Heart left ventricle (tissue), 16 donors: ENCODE results near the gene MED15. TPM values are rescaled to one million over a fixed set of nuclear protein-coding genes. Genes with fewer than 3 reads are reported as not detected.

Experiments
- ATAC-seq, 4 donors: fragments of 200-7000 bp; cut with Tn5 transposase; one replicate each; pipeline ENCODE4 v1.9.1; 2020 to 2022; ENCODE audit warnings: moderate library complexity in 4 of 4, mild to moderate bottlenecking in 3 of 4, moderate number of reproducible peaks in 1 of 4
- DNase-seq, 5 donors: peaks; one replicate each; pipeline ENCODE4 v3.0.0-alpha.2; 2020
- H3K27ac ChIP-seq, 12 donors: fragments of 200-600 bp; sonication (generic) in 4 of 12; one replicate each; pipeline versions ENCODE4 v1.5.0 to v1.8.0; 2016 to 2022; ENCODE audit warnings: mild to moderate bottlenecking in 2 of 12
- H3K27me3 ChIP-seq, 9 donors: fragments of 200-600 bp; sonication (generic) in 2 of 9; one replicate each; pipeline versions ENCODE4 v1.5.1 to v1.8.0; 2016 to 2022; ENCODE audit warnings: mild to moderate bottlenecking in 3 of 9
- H3K36me3 ChIP-seq, 9 donors: fragments of 200-600 bp; sonication (generic) in 2 of 9; one replicate each; pipeline versions ENCODE4 v1.5.0 to v1.8.0; 2018 to 2022; ENCODE audit warnings: mild to moderate bottlenecking in 2 of 9
- H3K4me1 ChIP-seq, 12 donors: fragments of 200-600 bp; sonication (generic) in 4 of 12; one replicate each; pipeline versions ENCODE4 v1.5.0 to v1.8.0; 2016 to 2022; ENCODE audit warnings: mild to moderate bottlenecking in 3 of 12
- H3K4me3 ChIP-seq, 12 donors: fragments of 200-600 bp; sonication (generic) in 4 of 12; one replicate each; pipeline versions ENCODE4 v1.5.0 to v1.8.0; 2017 to 2022; ENCODE audit warnings: mild to moderate bottlenecking in 9 of 12, moderate library complexity in 4 of 12
- H3K9me3 ChIP-seq, 12 donors: fragments of 200-600 bp; sonication (generic) in 4 of 12; one replicate each; pipeline versions ENCODE4 v1.5.0 to v1.8.0; 2016 to 2022; ENCODE audit warnings: mild to moderate bottlenecking in 1 of 12
- CTCF ChIP-seq, 12 donors: fragments of 200-600 bp; sonication (generic) in 4 of 12; IDR thresholded peaks; one replicate each; pipeline versions ENCODE4 v1.5.0 to v1.8.0; 2018 to 2022; ENCODE audit warnings: antibody characterized with exemption in 12 of 12, mild to moderate bottlenecking in 5 of 12
- POLR2A ChIP-seq, 2 donors: fragments of 450-650 bp; IDR thresholded peaks; one replicate each; pipeline ENCODE4 v1.6.1; 2017; ENCODE audit warnings: antibody characterized with exemption in 2 of 2, mild to moderate bottlenecking in 2 of 2, moderate library complexity in 2 of 2
- WGBS, 4 donors: extraction: QIAGEN DNeasy Blood & Tissue Kit in 2 of 4; methylation state at CpG; one replicate each; pipeline versions ENCODE4 v1.1.5 to v1.1.7; 2013 to 2018; 5-methylcytosine and 5-hydroxymethylcytosine counted together
- intact Hi-C, 10 donors: fragments of 100-400 bp; cut with DNase I; formaldehyde crosslinking; loops; one replicate each; pipeline versions ENCODE4 v1.11.1 to v1.14.2; 2022
- polyA plus RNA-seq, 2 donors: library from polyadenylated mRNA; stranded (reverse); fragments of 200-250 nt; gene quantifications; one replicate each; pipeline ENCODE4 v1.2.3, GENCODE V29; 2013
- total RNA-seq, 9 donors: library from RNA; depleted of rRNA in 2 of 9; stranded (reverse); fragments of >200 nt in 2 of 9; fragmentation: NEBNext Ultra II Directional in 3 of 9; extraction: Animal tissue kit (Norgen Biotek cat#: 25700) in 3 of 9; gene quantifications; one replicate each; pipeline versions ENCODE4 v1.1.0 to v1.2.4, GENCODE V29; 2016 to 2023
- donor health status: ischemic (EF 13 %, LVEDD 7.1; RV severe dilation, severe dysfunction).
- donor health status: healthy with polysubstance abuse.
- donor health status: DM: no; HTN: yes; CAD: no.
- donor health status: DM: no; HTN: no; CAD: no.
- donor health status: ischemic (EF 25% LVEDD 6.9; RV normal size, moderate dysfunction).
- donor health status: ischemic (EF 25% LVEDD 5.7; RV mildly dilated, moderate dysfunction).
- donor health status: healthy.
- donor health status: DM: yes; HTN: yes; CAD: no.
- donor health status: ischemic (EF 35%, LVEDD 5.7; RV mildly dilated, moderate dysfunction).
- donor health status: nonischemic (EF 11% LVEDD 7.7; RV severe dilation, severe dysfunction).
- donor health status: DM: yes; HTN: yes; CAD: no.
- donor health status: PGD.
- donor health status: ischemic (EF 29% LVEDD 5.4; RV normal size, mild dysfunction).
- donor health status: nonischemic (EF 23%, LVEDD 6.1; RV moderate dilation, normal function).

The MED15 gene
- total and polyA plus RNA-seq, 11 donors, result 27.9 to 78.3 (median 43.0) TPM

- intact Hi-C loops, result loop anchor here in 1 of 10 donors (5.0 kb wide), 1 partner anchor 68 kb away; no protein-coding TSS in a partner anchor
These were observed 17.0 kb upstream of the MED15 start for GRCh38 chr22:20490183-20490940.

GRCh38 chr22:20490941-20491307 is 16.5 kb upstream of the MED15 start:
- Histone ChIP-seq H3K27me3 (no peaks in the 10 kb centered on the region), H3K36me3 (peaks cover 0 to 19% (median 4%) of the 10 kb centered on the region in 9 donors), H3K4me1 (peaks cover 0 to 40% (median 12%) of the 10 kb centered on the region in 12 donors), H3K9me3 (no peaks in the 10 kb centered on the region), H3K27ac (no peak overlapping the region), H3K4me3 (no peak overlapping the region)
- 93 to 100% (median 98%) methylated on average over 1 of the region's 1 CpG for WGBS, 4 donors
- no peak for TF ChIP-seq POLR2A (IDR thresholded peaks at IDR 0.05)
- TF ChIP-seq CTCF (IDR thresholded peaks at IDR 0.05), result no peak
- ATAC-seq (no peak), DNase-seq (no peak)
- intact Hi-C loops, result loop anchor here in 1 of 10 donors (5.0 kb wide), 1 partner anchor 69 kb away; no protein-coding TSS in a partner anchor

More at GRCh38 chr22:20490183-20490940, 17.0 kb upstream of the MED15 start:
- Histone ChIP-seq H3K9me3 (no peaks in the 10 kb centered on the region), H3K4me3 (no peak overlapping the region), H3K27ac (no peak overlapping the region), H3K36me3 (peaks cover 0 to 19% (median 4%) of the 10 kb centered on the region in 9 donors), H3K27me3 (no peaks in the 10 kb centered on the region), H3K4me1 (peaks cover 0 to 40% (median 12%) of the 10 kb centered on the region in 12 donors)
- DNase-seq (no peak), ATAC-seq (no peak)
- no peak for TF ChIP-seq CTCF (IDR thresholded peaks at IDR 0.05)
- TF ChIP-seq POLR2A (IDR thresholded peaks at IDR 0.05), result no peak
- 91 to 98% (median 91%) methylated on average over 5 to 6 of the region's 6 CpGs for WGBS, 4 donors

- Histone ChIP-seq H3K9me3 (no peaks in the 10 kb centered on the region), H3K27ac (no peak overlapping the region), H3K36me3 (peaks cover 0 to 19% (median 4%) of the 10 kb centered on the region in 9 donors), H3K4me3 (no peak overlapping the region), H3K27me3 (no peaks in the 10 kb centered on the region), H3K4me1 (peaks cover 0 to 40% (median 12%) of the 10 kb centered on the region in 12 donors)
- DNase-seq, result no peak
- 85 to 100% (median 92%) methylated on average over 2 of the region's 2 CpGs for WGBS, 4 donors
- ATAC-seq, result no peak
- intact Hi-C loops, result loop anchor here in 1 of 10 donors (5.0 kb wide), 1 partner anchor 69 kb away; no protein-coding TSS in a partner anchor
- TF ChIP-seq CTCF (IDR thresholded peaks at IDR 0.05) (no peak), POLR2A (IDR thresholded peaks at IDR 0.05) (no peak)
These were observed 16.1 kb upstream of the MED15 start for GRCh38 chr22:20491346-20491745.
